Right atrium auricular region (tissue), 2 donors: ENCODE data around the gene CHN2. TPM values are rescaled to one million over a fixed set of nuclear protein-coding genes. Genes with fewer than 3 reads are reported as not detected.

Experiments used
- DNase-seq: peaks from one replicate; pipeline ENCODE4 v3.0.0-alpha.2; 2019; ENCODE audit warnings: low spot score
- H3K27ac ChIP-seq, 2 donors: fragments of 200-600 bp; sonication (generic); 1 replicate in 1 of 2; 2 replicates in 1 of 2; pipeline ENCODE4 v1.5.1; 2016 to 2019
- H3K27me3 ChIP-seq, 2 donors: fragments of 200-600 bp; sonication (generic); one replicate each; pipeline versions ENCODE4 v1.5.1 to v1.6.0; 2017 to 2019
- H3K36me3 ChIP-seq: fragments of 200-600 bp; sonication (generic); one replicate; pipeline ENCODE4 v1.5.1; 2016
- H3K4me1 ChIP-seq, 2 donors: fragments of 200-600 bp; sonication (generic); one replicate each; pipeline versions ENCODE4 v1.5.1 to v1.6.0; 2017 to 2019
- H3K4me3 ChIP-seq, 2 donors: fragments of 200-600 bp; sonication (generic); 1 replicate in 1 of 2; 2 replicates in 1 of 2; pipeline ENCODE4 v1.5.1; 2017 to 2019; ENCODE audit warnings: mild to moderate bottlenecking in 1 of 2, moderate library complexity in 1 of 2
- H3K9me3 ChIP-seq, 2 donors: fragments of 200-600 bp; sonication (generic); one replicate each; pipeline ENCODE4 v1.5.1; 2019
- total RNA-seq, 2 donors: library from RNA; depleted of rRNA; stranded (reverse); fragments of >200 nt; gene quantifications; one replicate each; pipeline ENCODE4 v1.1.0, GENCODE V29; 2016
- TF ChIP-seq, protein P1 (sequence below), 2 donors: fragments of 200-600 bp; sonication (generic); IDR thresholded peaks; one replicate each; pipeline ENCODE4 v1.5.1; 2019; ENCODE audit warnings: antibody characterized with exemption in 2 of 2

The CHN2 gene
- total RNA-seq, 2 donors from 2014 or later, result 2.7 to 6.6 TPM

DNA sequence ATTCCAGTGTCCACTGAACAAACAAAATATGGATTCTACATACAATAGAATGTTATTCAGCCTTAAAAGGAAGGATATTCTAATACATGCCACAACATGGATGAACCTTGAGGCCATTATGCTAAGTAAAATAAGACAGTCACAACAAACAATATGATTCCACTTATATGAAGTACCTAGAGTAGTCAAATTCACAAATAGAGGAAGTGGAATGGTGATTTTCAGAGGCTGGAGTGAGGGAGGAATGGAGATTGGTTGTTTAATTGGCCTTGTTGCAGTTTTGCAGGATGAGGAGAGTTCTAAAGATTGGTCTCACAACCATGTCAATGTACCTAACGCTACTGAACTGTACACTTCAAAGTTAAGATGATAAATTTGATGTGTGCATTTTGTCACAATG, 119.6 kb downstream of the CHN2 start:
- no peak for DNase-seq
- peaks cover 0 to under 1% of the 10 kb centered on the region in 2 donors for H3K4me1 ChIP-seq
- peaks cover 0 to 7% of the 10 kb centered on the region in 2 donors for H3K9me3 ChIP-seq
- H3K27me3 ChIP-seq, result no peaks in the 10 kb centered on the region
- no peaks in the 10 kb centered on the region for H3K36me3 ChIP-seq
- no peak overlapping the region for H3K27ac ChIP-seq
- H3K4me3 ChIP-seq, result no peak overlapping the region
- TF ChIP-seq, protein P1, sequence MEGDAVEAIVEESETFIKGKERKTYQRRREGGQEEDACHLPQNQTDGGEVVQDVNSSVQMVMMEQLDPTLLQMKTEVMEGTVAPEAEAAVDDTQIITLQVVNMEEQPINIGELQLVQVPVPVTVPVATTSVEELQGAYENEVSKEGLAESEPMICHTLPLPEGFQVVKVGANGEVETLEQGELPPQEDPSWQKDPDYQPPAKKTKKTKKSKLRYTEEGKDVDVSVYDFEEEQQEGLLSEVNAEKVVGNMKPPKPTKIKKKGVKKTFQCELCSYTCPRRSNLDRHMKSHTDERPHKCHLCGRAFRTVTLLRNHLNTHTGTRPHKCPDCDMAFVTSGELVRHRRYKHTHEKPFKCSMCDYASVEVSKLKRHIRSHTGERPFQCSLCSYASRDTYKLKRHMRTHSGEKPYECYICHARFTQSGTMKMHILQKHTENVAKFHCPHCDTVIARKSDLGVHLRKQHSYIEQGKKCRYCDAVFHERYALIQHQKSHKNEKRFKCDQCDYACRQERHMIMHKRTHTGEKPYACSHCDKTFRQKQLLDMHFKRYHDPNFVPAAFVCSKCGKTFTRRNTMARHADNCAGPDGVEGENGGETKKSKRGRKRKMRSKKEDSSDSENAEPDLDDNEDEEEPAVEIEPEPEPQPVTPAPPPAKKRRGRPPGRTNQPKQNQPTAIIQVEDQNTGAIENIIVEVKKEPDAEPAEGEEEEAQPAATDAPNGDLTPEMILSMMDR (IDR thresholded peaks at IDR 0.05), result no peak

DNA sequence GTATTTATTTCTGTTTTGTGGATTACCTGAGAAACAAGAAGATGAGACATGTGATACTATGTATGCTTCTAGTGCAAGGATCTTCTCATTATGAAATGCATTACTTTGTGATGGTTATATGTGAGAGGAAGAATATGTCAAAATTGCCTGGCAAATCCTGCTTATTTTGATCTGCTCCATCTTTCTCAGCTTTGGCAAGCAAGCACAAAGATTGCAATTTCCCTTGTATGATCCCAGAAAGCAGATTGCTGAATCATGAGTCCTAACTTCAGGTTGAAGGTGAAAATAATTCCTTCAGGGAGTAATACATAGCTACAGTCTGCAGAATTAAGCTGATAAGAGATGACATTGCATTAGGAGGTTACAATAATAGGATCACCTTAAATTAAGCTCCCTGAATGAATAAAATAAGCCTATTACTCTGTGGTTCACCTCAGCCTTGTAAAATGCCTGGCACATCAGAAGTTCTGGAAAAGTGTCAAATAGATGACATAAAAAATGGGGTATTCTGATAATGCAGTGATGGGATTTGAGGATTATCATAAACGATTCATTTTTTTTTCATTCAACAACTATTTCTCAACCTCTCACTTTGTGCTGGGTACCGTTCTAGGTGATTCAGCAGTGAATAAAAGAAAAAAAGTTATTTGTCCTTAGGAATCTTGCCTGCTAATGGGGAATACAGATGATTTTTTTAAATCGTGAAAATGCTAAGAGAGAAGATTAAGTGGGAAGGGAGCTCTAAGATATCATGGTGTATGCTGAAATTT, 120.7 kb downstream of the CHN2 start:
- DNase-seq, result no peak
- H3K4me3 ChIP-seq, result no peak overlapping the region
- H3K9me3 ChIP-seq, result peaks cover 0 to 5% of the 10 kb centered on the region in 2 donors
- no peaks in the 10 kb centered on the region for H3K27me3 ChIP-seq
- TF ChIP-seq, protein P1 (IDR thresholded peaks at IDR 0.05), result no peak
- peaks cover 0 to 10% of the 10 kb centered on the region in 2 donors for H3K4me1 ChIP-seq
- H3K27ac ChIP-seq, result no peak overlapping the region
- H3K36me3 ChIP-seq, result no peaks in the 10 kb centered on the region

DNA sequence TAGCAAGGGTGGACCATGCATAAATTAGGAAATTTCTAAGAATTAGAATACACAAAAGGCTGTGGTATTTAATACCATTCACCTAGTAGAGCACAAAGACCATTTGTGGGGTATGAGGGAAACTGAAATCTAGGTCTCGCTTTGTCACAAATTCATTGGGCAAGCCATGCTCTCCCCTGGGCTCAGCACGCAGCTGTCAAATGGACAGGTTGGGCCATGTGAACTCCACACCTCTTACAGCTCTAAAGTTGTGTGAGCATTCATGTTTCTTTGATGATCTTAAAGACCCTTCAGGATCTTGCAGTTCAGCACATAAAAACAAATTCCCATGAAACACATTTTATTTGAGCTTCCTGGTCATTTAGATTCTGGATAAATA, 121.3 kb downstream of the CHN2 start:
- H3K36me3 ChIP-seq, result no peaks in the 10 kb centered on the region
- no peaks in the 10 kb centered on the region for H3K9me3 ChIP-seq
- no peak for DNase-seq
- H3K4me3 ChIP-seq, result no peak overlapping the region
- H3K27me3 ChIP-seq, result no peaks in the 10 kb centered on the region
- TF ChIP-seq, protein P1 (IDR thresholded peaks at IDR 0.05), result no peak
- peaks cover 0 to 10% of the 10 kb centered on the region in 2 donors for H3K4me1 ChIP-seq
- no peak overlapping the region for H3K27ac ChIP-seq

DNA sequence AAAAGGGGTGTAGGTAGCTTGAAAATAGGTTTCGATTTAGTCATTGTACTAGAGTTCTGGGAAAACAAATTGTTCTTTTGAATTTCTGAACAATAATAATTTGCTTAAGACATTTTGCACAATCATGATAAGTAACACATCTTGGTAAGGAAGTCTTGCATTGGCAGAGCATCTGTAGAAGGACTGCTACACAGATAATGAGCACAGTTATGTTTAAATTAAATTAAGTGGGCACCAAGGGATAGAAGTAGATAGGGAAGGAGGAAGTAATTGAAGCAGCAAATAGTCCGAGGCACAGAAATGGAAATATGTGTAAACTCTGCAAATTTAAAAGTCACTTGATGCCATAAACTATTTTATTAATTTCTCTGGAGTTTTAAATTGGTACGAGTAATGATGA, 122.4 kb downstream of the CHN2 start:
- Histone ChIP-seq H3K27me3 (no peaks in the 10 kb centered on the region), H3K36me3 (no peaks in the 10 kb centered on the region), H3K4me3 (no peak overlapping the region), H3K9me3 (no peaks in the 10 kb centered on the region), H3K4me1 (peaks cover 0 to 10% of the 10 kb centered on the region in 2 donors), H3K27ac (no peak overlapping the region)
- TF ChIP-seq, protein P1 (IDR thresholded peaks at IDR 0.05), result no peak
- no peak for DNase-seq

DNA sequence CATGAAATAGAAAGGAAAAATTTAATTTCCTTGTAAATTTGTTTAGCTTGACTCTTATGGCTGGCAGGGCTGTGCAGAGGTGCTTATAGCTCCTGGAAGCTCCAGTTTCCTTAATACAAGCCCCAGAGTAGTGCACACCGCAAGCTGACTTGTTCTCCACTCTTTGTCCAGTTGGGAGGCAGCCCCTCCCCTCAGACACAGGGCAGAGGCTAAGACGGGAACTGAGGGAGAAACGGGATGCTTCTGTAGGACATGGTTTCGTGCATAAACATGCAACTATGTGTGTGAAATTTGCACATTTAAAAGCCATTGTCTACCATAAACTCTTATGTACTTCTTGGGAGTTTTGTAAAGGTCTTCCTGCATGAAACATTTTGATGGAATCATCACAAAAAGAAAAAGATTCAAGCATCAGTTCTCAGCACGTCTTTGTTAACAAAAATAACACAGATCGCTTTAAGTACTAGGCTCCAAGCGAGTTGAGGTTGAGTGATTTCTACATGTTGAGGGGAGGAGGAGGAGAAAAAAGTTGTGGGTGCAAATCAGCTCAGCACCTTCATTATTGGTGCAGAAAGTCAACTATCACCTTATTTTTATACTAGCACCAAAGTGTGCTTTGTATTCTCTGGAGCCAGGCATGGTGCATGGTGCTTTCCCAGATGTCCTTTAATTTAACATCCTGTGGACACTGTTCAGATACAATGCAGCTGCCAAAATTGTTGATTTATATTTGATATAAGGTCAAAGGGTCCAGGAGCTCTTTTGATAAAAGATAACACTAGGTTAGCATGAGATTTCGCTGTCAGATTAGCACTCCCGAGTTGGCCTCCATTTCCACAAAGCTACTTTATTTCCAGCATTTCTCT, 124.5 kb downstream of the CHN2 start:
- H3K27ac ChIP-seq, result no peak overlapping the region
- no peaks in the 10 kb centered on the region for H3K36me3 ChIP-seq
- peaks cover 0 to 10% of the 10 kb centered on the region in 2 donors for H3K4me1 ChIP-seq
- no peaks in the 10 kb centered on the region for H3K27me3 ChIP-seq
- no peaks in the 10 kb centered on the region for H3K9me3 ChIP-seq
- TF ChIP-seq, protein P1 (IDR thresholded peaks at IDR 0.05), result no peak
- DNase-seq, result no peak
- H3K4me3 ChIP-seq, result no peak overlapping the region
